HG03521 (cell line): ENCODE data around the gene MLH1.

Experiments
- ATAC-seq: cut with Tn5 transposase; IDR thresholded peaks from one replicate; pipeline ENCODE4 v1.9.1; 2021; ENCODE audit warnings: mild to moderate bottlenecking, moderate library complexity; ENCODE audit not compliant: unreplicated experiment

Gene MLH1

GRCh38 chr3:37086918-37087317 lies 93.6 kb downstream of the MLH1 start:
- no peak for ATAC-seq

- no peak for ATAC-seq
Measured at GRCh38 chr3:37087870-37088269, 94.6 kb downstream of the MLH1 start.

GRCh38 chr3:37092484-37092883 lies 99.2 kb downstream of the MLH1 start:
- no peak for ATAC-seq

- no peak for ATAC-seq
Measured at GRCh38 chr3:37093481-37093880, 100.2 kb downstream of the MLH1 start.

GRCh38 chr3:37094636-37095035 lies 101.3 kb downstream of the MLH1 start:
- ATAC-seq: no peak

GRCh38 chr3:37096288-37096687 lies 103.0 kb downstream of the MLH1 start:
- no peak for ATAC-seq

GRCh38 chr3:37096975-37097374 lies 103.7 kb downstream of the MLH1 start:
- ATAC-seq: no peak

GRCh38 chr3:37097776-37098175 lies 104.5 kb downstream of the MLH1 start:
- no peak for ATAC-seq

GRCh38 chr3:37098884-37099283 lies 105.6 kb downstream of the MLH1 start:
- no peak for ATAC-seq

GRCh38 chr3:37099469-37099868 lies 106.2 kb downstream of the MLH1 start:
- no peak for ATAC-seq

GRCh38 chr3:37100411-37100810 lies 107.1 kb downstream of the MLH1 start:
- ATAC-seq: no peak
